OCI-M2 (cell line): ENCODE measurements around the gene ITPRIPL2.

Source experiments
- DNase-seq: peaks from one replicate; lab custom pipeline; 2025; ENCODE audit not compliant: unreplicated experiment; lab: John Stamatoyannopoulos, UW

Gene ITPRIPL2

DNA sequence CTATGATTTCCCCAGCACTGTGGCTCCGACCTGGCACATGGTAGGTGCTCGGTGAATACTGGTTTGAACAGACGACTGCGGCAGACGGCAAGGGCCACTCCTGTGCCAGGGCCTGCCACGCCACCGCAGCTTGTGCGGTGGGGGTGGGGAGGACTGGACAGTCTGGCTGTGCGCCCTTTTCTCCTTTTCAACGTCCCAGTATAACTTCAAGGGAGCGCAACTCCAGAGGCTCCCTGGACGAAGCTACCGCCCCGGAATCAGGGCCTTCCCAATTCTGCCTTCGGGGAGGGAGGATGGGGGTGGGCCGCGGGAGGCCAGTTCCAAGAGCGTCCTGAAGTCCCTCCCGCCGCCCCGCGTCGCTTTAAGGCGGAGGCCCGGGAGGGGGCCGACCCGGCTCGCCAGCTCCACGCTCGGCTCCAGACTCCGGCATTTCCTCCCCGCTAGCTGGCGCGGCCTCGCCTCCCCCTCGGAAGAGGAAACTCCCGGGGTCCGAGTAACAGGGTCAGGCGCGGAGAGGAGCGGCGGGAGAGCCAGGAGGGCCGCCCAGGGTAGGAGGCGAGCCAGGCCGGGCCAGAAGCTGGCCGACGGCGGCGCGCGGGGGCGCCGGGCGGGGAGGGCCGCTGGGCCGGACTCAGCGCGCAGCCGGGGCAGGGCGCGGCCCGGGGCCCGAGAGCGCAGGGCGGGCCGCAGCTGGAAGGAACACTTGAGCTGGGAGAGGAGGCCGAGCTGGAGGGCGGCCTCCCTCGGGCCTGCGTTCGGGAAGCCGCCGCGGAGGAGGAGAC lies at the start of gene ITPRIPL2:
Gene ITPRIPL2, plus strand, starts transcription at position 388 of the 782 bp plus-strand sequence. CDS start 498 bp downstream, outside the sequence.
- no peak for DNase-seq

GRCh38 chr16:19066988-19067348 lies 46.8 kb upstream of the ITPRIPL2 start:
- no peak for DNase-seq

- DNase-seq: peak; percentile 70
Observed at GRCh38 chr16:19067349-19068236, 46.2 kb upstream of the ITPRIPL2 start, which contains the start of gene COQ7. TSS of gene COQ7 (plus strand) at chr16:19067614. CDS start at chr16:19067665, 51 bp downstream.

DNA sequence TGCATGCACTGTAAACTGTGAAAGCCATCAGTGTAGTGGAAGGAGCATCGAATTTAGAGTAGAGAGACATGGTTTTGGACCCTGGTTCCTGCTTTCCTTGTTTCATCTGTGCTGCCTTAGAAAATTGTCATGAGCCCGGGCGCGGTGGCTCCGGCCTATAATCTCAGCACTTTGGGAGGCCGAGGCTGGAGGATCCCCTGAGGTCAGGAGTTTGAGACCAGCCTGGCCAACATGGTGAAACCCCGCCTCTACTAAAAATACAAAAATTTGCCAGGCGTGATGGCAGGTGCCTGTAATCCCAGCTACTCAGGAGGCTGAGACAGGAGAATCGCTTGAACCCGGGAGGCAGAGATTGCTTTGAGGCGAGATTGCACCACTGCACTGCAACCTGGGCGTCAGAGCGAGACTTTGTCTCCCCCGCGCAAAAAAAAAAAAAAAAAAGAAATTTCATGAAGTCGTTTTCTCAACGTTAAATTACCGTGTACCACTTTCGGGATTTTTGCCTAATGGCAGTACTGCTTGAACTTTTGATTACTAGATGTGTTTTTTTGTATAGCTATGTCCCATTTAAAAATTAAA lies 45.4 kb upstream of the ITPRIPL2 start:
- no peak for DNase-seq

DNA sequence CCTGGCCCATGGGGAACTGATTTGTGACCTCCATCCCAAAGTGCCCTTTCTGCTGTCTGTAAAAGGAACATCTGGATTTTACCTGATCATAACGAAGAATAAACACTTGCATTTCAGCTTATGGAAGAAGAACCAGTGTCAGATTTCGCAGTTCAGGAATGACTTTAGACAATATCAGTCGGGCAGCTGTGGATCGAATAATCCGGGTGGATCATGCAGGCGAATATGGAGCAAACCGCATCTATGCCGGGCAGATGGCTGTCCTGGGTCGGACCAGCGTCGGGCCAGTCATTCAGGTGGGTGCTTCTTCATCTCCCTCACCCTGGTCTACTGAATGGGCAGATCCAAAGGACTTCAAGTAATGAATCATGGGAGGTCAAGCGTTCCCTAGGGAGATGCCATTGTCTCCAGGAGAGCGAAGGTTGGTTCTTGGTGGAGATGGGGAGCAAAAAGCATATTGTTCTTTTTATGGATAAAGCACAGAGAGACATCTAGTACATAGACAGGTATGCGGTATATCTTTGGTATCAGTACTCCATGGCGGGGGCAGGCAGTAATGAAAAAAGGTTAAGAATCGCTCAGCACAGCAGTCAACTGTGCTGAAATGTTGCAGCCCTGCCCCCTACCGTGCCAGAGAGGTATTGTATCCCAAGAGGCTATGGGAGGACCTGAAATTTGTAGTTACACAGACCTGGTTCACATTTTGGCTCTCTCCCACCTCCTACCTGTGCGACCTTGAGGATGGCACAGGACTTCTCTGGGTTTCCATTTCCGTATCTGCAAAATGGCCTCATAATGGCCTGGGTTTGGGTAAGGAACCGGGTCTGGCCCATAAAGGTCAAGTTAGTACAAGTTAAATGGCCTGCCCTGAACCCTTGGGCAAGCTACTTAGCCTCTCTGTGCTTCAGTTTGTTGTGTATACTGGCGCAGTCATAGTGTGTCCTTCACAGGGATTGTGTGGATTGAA lies 41.7 kb upstream of the ITPRIPL2 start:
- DNase-seq: no peak

DNA sequence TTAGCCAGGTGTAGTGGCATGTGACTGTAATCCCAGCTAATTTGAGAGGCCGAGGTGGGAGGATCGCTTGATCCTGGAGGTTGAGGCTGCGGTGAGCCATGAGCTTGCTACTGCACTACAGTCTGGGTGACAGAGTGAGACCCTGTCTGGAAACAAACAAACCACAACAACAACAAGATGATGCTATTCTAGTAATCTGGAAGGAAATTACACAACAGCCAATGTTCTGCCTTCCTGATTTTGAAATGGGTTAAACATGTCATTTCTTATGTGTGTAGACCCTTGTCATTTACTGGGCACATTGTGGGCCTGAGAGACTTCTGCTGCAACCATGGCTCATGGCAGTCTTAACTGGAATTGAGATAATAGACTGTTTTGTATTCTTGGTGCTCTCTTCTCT lies 40.4 kb upstream of the ITPRIPL2 start:
- no peak for DNase-seq

- no peak for DNase-seq
Observed at GRCh38 chr16:19073863-19074262, 39.9 kb upstream of the ITPRIPL2 start.

- no peak for DNase-seq
Observed at GRCh38 chr16:19075511-19075910, 38.3 kb upstream of the ITPRIPL2 start.

GRCh38 chr16:19077879-19078278 lies 35.9 kb upstream of the ITPRIPL2 start:
- DNase-seq: no peak

- DNase-seq: no peak
Observed at GRCh38 chr16:19083670-19084069, 30.1 kb upstream of the ITPRIPL2 start.

GRCh38 chr16:19084139-19084538 lies 29.6 kb upstream of the ITPRIPL2 start:
- no peak for DNase-seq

DNA sequence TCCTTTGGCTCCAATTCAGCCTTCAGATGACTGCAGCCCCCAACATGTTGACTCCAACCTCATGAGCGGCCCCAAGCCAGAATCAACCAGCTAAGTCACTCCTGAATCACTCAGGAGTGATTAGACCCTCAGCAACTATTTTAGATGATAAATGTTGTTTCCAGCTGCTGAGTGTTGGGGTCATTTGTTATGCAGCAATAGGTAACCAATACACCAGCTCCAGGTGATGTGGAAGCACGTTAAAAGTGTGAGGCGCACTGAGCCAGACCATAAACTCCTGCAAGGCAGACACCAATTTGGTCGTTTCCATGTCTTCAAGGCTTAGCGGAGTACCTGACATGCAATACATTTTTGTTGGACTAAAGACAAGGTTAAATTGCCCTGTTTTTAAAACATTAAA lies 28.9 kb upstream of the ITPRIPL2 start:
- DNase-seq: no peak

DNA sequence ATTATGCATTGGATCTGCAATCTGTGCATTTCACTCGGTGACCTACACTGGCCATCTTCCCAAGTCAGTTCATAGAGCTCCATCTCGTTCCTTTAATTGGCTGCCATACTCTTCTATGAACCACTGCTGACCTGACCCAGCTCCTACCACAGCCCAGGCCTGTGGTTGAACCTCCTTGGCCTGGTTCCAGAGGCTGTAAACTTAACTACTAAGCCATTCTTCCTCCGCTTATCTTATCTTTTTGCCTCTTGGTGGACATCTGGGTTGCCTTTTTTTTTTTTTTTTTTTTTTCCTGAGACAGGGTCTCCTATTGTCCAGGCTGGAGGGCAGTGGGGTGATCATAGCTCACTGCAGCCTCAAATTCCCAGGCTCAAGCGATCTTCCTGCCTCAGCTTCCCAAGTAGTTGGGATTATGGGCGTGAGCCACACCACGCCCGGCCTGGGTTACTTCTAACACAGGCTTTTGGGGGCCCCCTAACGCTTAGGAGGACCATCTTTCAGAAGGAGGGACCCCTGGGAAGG lies 28.0 kb upstream of the ITPRIPL2 start:
- DNase-seq: peak; percentile 6

GRCh38 chr16:19086322-19087199 lies 27.2 kb upstream of the ITPRIPL2 start:
- DNase-seq: peak; percentile 63

DNA sequence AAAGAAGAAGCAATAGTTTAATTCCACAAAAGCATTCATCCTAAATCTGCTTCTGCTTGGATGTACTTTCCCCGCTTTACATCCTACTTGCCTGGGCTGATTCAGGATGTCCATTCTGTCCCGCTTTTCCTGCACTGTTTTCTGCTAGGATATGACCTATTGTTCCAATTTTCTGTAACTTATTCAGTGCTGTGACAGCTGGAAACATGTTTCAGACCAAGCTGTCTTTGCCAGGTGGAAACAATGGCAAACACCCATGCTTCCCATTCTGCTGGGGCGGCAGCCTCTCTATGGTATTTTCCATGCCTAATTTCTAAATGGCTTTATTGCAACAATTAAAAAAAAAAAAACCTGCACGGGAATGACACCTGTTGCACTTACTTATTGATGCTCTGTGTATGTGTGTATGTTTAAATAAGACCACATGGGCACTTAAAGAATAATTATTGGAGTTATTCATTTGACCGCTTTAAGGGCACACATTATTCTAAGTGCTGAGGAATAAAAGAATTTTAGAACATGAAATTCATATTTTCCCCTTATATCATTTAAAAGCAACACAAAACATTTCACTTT lies 25.3 kb upstream of the ITPRIPL2 start:
- DNase-seq: no peak

DNA sequence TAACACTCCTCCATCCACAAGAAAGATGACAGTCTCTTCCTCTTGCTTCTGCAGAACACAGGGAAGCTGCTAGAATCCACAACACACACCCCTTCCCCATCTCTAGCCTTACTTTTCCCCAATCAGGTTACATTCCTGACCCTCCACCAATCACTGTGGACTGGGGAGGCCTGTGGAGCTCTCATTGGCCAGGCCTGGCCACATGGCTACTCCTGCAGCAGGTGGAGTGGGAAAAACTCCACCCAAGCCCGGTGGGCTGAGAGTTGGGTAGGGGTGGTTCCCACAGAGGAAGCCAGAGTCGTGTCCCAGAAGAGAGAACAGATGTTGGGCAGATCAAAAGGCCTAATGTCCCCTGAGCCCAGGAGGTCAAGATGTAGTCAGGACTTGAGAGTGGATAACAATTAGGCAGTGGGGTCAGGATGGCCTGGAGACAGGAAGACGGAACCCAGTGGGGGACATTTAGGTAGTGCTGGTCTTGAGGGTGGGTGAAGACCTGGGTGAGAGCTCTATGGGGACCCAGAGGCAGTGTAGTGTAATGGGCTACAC lies 24.3 kb upstream of the ITPRIPL2 start:
- no peak for DNase-seq

DNA sequence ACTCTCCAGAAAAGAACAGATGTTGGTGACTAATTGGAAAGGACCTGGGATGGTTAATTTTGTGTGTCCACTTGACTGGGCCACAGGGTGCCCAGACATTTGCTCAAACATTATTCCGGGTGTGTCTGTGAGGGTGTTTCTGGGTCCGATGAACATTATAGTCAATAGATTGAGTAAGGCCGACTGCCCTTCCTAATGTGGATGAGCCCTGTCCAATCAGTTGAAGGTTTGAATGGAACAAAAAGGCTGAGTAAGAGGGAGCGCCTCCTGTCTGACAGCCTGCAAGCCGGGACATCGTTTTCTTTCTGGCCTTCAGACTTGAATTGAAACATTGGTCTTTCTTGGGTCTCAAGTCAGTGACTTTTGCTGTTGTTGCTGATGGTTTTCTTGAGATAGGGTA lies 22.8 kb upstream of the ITPRIPL2 start:
- DNase-seq: no peak

DNA sequence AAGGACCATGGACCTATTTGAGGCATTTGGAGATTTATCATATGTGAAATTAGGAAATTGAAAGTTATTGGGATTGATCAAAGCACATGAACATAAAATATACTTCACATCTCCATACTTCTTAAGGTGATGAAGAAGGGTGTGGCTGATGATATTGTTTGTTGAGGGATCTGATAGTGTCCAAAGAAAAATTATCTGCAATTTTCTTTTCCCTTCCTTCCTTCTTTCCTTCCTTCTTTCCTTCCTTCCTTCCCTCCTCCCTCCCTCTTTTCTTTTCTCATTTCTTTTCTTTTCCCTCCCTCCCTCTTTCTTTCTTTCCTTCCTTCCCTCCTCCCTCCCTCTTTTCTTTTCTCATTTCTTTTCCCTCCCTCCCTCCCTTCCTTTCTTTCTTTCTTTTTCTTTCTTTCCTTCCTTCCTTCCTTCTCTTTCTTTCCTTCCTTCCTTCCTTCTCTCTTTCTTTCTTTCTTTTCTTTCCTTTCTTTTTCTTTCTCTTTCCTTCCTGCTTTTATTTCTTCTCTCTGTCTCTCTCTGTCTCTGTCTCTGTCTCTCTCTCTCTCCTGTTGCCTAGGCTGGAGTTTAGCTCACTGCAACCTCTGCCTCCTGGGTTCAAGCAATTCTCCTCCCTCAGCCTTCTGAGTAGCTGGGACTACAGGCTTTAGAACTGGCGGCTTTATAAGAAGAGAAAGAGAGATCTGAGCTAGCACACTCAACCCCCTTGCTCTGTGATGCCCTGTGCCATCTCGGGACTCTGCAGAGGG lies 20.9 kb upstream of the ITPRIPL2 start:
- DNase-seq: no peak
